GM12878 (cell line): ENCODE data around the gene LRR1. TPM values are rescaled to one million over a fixed set of nuclear protein-coding genes. Genes with fewer than 3 reads are reported as not detected.

Experiments
- EED ChIP-seq: sonication (generic); IDR thresholded peaks from 2 replicates; pipeline ENCODE4 v1.6.1; 2016; ENCODE audit warnings: antibody characterized with exemption, low read depth
- JUNB ChIP-seq: IDR thresholded peaks from 2 replicates; pipeline ENCODE4 v1.6.1; 2016; ENCODE audit warnings: antibody characterized with exemption, mild to moderate bottlenecking
- KAT2A ChIP-seq: conservative IDR thresholded peaks from 2 replicates; pipeline ENCODE4 v1.6.1; 2011; ENCODE audit warnings: low read depth, low read length; ENCODE audit not compliant: control insufficient read depth
- MYC ChIP-seq: IDR thresholded peaks from 2 replicates; pipeline ENCODE4 v1.6.1; 2011; ENCODE audit warnings: mild to moderate bottlenecking, low read length, moderate library complexity, inconsistent platforms; ENCODE audit not compliant: insufficient read depth, insufficient replicate concordance, insufficient read length, severe bottlenecking
- NFYA ChIP-seq: IDR thresholded peaks from 2 replicates; pipeline ENCODE4 v1.6.1; 2011; ENCODE audit warnings: low read depth, mild to moderate bottlenecking, low read length, improper control_type of control experiment, borderline replicate concordance
- RBBP5 ChIP-seq: fragments of 200-600 bp; sonication (generic); conservative IDR thresholded peaks from 2 replicates; pipeline ENCODE4 v1.6.1; 2016
- RELA ChIP-seq: fragments of 450-650 bp; IDR thresholded peaks from 2 replicates; pipeline ENCODE4 v1.8.0; 2014; ENCODE audit warnings: borderline replicate concordance; ENCODE audit not compliant: partially characterized antibody
- SIX5 ChIP-seq: IDR thresholded peaks from 2 replicates; pipeline ENCODE4 v1.6.1; 2011; ENCODE audit warnings: mild to moderate bottlenecking, low read depth, low read length, moderate library complexity; ENCODE audit not compliant: severe bottlenecking
- SMAD5 ChIP-seq: IDR thresholded peaks from 2 replicates; pipeline ENCODE4 v1.6.1; 2016; ENCODE audit warnings: antibody characterized with exemption, low read depth
- STAT3 ChIP-seq: IDR thresholded peaks from 2 replicates; pipeline ENCODE4 v1.6.1; 2011; ENCODE audit warnings: low read depth, low read length, improper control_type of control experiment
- SUPT20H ChIP-seq: IDR thresholded peaks from 2 replicates; pipeline ENCODE4 v1.6.1; 2011; ENCODE audit warnings: low read depth, mild to moderate bottlenecking, low read length, moderate library complexity, borderline replicate concordance; ENCODE audit not compliant: control insufficient read depth
- TCF7 ChIP-seq: IDR thresholded peaks from 2 replicates; pipeline ENCODE4 v1.6.1; 2014; ENCODE audit warnings: antibody characterized with exemption, borderline replicate concordance
- ZBED1 ChIP-seq: IDR thresholded peaks from 2 replicates; pipeline ENCODE4 v1.6.1; 2016; ENCODE audit warnings: borderline replicate concordance
- polyA plus RNA-seq, 11 experiments: library from polyadenylated mRNA; depleted of rRNA in 4 of 11; unstranded in 6 of 11; stranded (reverse) in 5 of 11; fragments of >200 nt; fragmentation: Nextera tagmentation in 4 of 11; fragmentation: Illumina TruSeq in 1 of 11; extraction: Ambion mirVana in 4 of 11; extraction: Trizol in 1 of 11; gene quantifications; 1 replicate in 1 of 11; 2 replicates in 10 of 11; pipeline versions ENCODE4 v1.2.1 to v1.2.3, GENCODE V29; 2011 to 2016; ENCODE audit warnings: inconsistent platforms in 2 of 11, missing spikeins in 2 of 11, low read depth in 1 of 11
- total RNA-seq, 4 experiments: library from RNA; depleted of rRNA in 3 of 4; stranded (reverse); fragments of >200 nt in 3 of 4; fragmentation: Illumina TruSeq in 1 of 4; extraction: Trizol in 1 of 4; gene quantifications; 2 replicates each; pipeline versions ENCODE4 v1.2.1 to v1.2.3, GENCODE V29; 2013 to 2021
- TF ChIP-seq, protein P1 (sequence below): fragments of 450-650 bp; formaldehyde crosslinking; IDR thresholded peaks from 2 replicates; pipeline ENCODE4 v1.4.0; 2022; ENCODE audit warnings: mild to moderate bottlenecking, moderate library complexity
- TF ChIP-seq, protein P2 (sequence below): fragments of 450-650 bp; IDR thresholded peaks from 2 replicates; pipeline ENCODE4 v1.6.1; 2017; ENCODE audit warnings: antibody characterized with exemption, mild to moderate bottlenecking, moderate library complexity
- TF ChIP-seq, protein P3 (sequence below): fragments of 450-650 bp; IDR thresholded peaks from 2 replicates; pipeline ENCODE4 v1.6.1; 2017; ENCODE audit warnings: mild to moderate bottlenecking
- TF ChIP-seq, protein P4 (sequence below): fragments of 450-650 bp; IDR thresholded peaks from 2 replicates; pipeline ENCODE4 v1.6.1; 2016; ENCODE audit warnings: mild to moderate bottlenecking, moderate library complexity, borderline replicate concordance

The LRR1 gene
- total and polyA plus RNA-seq, 10 of the 15 experiments (the other 5 are each of a cell fraction or from before 2014, with no cell fraction given) = 36.9 to 110 (median 53.1) TPM

DNA sequence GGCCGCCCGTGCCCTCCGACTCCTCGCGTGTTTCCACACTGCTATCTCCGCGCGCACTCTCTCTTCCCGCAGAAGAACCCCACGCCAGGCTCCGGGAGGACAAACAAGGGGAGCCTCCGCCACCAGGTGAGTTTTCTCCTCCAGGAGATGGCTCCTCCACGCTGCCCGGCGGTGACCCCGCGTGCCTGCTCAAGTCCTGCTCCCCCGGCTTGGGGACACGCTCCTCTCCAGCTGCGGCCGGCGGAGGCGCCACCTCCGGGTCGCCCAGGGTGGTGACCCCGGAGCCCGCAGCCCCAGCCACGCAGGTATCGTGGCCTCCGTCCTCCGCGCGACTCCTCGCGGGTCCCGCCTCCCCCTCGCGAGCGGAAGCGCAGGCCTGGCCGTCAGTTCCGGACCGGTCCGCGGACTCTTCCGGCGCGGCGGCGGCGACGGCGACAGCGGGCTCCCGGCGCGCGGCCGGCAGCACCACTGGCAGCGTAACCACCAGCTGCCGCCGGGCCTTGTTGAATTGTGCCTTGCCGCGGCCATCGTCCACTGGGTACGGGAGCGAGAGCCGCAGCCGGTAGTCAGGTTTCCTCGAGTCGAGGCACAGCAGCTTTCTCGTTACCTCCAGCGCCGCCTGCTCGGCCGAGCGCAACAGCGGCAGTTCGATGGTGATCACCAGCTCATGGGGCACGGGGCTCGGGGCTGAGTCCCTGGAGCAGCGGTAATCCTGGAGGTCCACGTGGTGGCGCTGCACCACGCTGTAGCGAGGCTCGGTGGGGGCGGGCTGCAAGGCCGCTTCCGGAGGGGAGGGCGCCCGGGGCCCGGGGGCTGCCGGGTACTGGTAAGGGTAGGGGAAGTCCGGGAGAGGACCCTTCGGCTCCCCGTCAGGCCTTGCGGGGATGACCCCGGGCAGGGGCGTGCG, 35.2 kb downstream of the LRR1 start (continued):
- TF ChIP-seq SUPT20H (no peak), KAT2A (no peak), SIX5 (no peak), RELA (peak; percentile 7), ZBED1 (peak; percentile 74; the same call in 1 of the 2 replicates), EED (no peak), RBBP5 (no peak), MYC (peak; percentile 42), JUNB (no peak), STAT3 (no peak), NFYA (no peak), SMAD5 (peak; percentile 70), TCF7 (no peak)
- TF ChIP-seq, protein P1, sequence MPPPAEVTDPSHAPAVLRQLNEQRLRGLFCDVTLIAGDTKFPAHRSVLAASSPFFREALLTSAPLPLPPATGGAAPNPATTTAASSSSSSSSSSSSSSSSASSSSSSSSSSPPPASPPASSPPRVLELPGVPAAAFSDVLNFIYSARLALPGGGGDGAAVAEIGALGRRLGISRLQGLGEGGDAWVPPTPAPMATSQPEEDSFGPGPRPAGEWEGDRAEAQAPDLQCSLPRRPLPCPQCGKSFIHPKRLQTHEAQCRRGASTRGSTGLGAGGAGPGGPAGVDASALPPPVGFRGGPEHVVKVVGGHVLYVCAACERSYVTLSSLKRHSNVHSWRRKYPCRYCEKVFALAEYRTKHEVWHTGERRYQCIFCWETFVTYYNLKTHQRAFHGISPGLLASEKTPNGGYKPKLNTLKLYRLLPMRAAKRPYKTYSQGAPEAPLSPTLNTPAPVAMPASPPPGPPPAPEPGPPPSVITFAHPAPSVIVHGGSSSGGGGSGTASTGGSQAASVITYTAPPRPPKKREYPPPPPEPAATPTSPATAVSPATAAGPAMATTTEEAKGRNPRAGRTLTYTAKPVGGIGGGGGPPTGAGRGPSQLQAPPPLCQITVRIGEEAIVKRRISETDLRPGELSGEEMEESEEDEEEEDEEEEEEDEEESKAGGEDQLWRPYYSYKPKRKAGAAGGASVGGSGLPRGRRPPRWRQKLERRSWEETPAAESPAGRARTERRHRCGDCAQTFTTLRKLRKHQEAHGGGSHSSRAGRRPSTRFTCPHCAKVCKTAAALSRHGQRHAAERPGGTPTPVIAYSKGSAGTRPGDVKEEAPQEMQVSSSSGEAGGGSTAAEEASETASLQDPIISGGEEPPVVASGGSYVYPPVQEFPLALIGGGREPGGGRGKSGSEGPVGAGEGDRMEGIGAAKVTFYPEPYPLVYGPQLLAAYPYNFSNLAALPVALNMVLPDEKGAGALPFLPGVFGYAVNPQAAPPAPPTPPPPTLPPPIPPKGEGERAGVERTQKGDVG (CRISPR knock-in tag) = no peak
- TF ChIP-seq, protein P2, sequence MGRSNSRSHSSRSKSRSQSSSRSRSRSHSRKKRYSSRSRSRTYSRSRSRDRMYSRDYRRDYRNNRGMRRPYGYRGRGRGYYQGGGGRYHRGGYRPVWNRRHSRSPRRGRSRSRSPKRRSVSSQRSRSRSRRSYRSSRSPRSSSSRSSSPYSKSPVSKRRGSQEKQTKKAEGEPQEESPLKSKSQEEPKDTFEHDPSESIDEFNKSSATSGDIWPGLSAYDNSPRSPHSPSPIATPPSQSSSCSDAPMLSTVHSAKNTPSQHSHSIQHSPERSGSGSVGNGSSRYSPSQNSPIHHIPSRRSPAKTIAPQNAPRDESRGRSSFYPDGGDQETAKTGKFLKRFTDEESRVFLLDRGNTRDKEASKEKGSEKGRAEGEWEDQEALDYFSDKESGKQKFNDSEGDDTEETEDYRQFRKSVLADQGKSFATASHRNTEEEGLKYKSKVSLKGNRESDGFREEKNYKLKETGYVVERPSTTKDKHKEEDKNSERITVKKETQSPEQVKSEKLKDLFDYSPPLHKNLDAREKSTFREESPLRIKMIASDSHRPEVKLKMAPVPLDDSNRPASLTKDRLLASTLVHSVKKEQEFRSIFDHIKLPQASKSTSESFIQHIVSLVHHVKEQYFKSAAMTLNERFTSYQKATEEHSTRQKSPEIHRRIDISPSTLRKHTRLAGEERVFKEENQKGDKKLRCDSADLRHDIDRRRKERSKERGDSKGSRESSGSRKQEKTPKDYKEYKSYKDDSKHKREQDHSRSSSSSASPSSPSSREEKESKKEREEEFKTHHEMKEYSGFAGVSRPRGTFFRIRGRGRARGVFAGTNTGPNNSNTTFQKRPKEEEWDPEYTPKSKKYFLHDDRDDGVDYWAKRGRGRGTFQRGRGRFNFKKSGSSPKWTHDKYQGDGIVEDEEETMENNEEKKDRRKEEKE = no peak
- TF ChIP-seq, protein P3, sequence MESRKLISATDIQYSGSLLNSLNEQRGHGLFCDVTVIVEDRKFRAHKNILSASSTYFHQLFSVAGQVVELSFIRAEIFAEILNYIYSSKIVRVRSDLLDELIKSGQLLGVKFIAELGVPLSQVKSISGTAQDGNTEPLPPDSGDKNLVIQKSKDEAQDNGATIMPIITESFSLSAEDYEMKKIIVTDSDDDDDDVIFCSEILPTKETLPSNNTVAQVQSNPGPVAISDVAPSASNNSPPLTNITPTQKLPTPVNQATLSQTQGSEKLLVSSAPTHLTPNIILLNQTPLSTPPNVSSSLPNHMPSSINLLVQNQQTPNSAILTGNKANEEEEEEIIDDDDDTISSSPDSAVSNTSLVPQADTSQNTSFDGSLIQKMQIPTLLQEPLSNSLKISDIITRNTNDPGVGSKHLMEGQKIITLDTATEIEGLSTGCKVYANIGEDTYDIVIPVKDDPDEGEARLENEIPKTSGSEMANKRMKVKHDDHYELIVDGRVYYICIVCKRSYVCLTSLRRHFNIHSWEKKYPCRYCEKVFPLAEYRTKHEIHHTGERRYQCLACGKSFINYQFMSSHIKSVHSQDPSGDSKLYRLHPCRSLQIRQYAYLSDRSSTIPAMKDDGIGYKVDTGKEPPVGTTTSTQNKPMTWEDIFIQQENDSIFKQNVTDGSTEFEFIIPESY = no peak
- TF ChIP-seq, protein P4, sequence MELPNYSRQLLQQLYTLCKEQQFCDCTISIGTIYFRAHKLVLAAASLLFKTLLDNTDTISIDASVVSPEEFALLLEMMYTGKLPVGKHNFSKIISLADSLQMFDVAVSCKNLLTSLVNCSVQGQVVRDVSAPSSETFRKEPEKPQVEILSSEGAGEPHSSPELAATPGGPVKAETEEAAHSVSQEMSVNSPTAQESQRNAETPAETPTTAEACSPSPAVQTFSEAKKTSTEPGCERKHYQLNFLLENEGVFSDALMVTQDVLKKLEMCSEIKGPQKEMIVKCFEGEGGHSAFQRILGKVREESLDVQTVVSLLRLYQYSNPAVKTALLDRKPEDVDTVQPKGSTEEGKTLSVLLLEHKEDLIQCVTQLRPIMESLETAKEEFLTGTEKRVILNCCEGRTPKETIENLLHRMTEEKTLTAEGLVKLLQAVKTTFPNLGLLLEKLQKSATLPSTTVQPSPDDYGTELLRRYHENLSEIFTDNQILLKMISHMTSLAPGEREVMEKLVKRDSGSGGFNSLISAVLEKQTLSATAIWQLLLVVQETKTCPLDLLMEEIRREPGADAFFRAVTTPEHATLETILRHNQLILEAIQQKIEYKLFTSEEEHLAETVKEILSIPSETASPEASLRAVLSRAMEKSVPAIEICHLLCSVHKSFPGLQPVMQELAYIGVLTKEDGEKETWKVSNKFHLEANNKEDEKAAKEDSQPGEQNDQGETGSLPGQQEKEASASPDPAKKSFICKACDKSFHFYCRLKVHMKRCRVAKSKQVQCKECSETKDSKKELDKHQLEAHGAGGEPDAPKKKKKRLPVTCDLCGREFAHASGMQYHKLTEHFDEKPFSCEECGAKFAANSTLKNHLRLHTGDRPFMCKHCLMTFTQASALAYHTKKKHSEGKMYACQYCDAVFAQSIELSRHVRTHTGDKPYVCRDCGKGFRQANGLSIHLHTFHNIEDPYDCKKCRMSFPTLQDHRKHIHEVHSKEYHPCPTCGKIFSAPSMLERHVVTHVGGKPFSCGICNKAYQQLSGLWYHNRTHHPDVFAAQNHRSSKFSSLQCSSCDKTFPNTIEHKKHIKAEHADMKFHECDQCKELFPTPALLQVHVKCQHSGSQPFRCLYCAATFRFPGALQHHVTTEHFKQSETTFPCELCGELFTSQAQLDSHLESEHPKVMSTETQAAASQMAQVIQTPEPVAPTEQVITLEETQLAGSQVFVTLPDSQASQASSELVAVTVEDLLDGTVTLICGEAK = no peak
